ENCODE data around the gene SLC1A7.

The SLC1A7 gene

GRCh38 chr1:53142226-53142853 is at the start of gene SLC1A7:
TSS of gene SLC1A7 (minus strand) at chr1:53142638. CDS start at chr1:53142449, 189 bp downstream.
- TF ChIP-seq CTCF (IDR thresholded peaks at IDR 0.05; ENCODE audit: low read depth, low read length, poor library complexity, severe bottlenecking), result no peak
- no peak for TF ChIP-seq EZH2phosphoT487 (IDR thresholded peaks at IDR 0.05; ENCODE audit: borderline replicate concordance, low read length)
- no peak within 1 kb of the TSS for H3K4me3 ChIP-seq (ENCODE audit: low read length)
- H3K36me3 ChIP-seq (ENCODE audit: control insufficient read depth, low read length), result no peaks in the 10 kb centered on the region
- no peak within 1 kb of the TSS for H3K27ac ChIP-seq (ENCODE audit: low read depth, low read length)
- H3K9me2 ChIP-seq (replicated peaks; ENCODE audit: control insufficient read depth, low read length), result no peaks in the 10 kb centered on the region
- no peak within 1 kb of the TSS for H3K4me2 ChIP-seq (ENCODE audit: low read length)
- no peaks in the 10 kb centered on the region for H3K79me2 ChIP-seq (ENCODE audit: control insufficient read depth, low read length)
- no peaks in the 10 kb centered on the region for H3K27me3 ChIP-seq (ENCODE audit: control insufficient read depth, low read length)
- H3K9me3 ChIP-seq (ENCODE audit: control insufficient read depth, insufficient read depth, low read length), result peaks cover 8% of the 10 kb centered on the region; the same call in 1 of the 2 replicates
- H3F3A ChIP-seq (ENCODE audit: control insufficient read depth, insufficient read depth), result no peaks in the 10 kb centered on the region
- peaks cover 7% of the 10 kb centered on the region for H3K4me1 ChIP-seq (ENCODE audit: control insufficient read depth, low read length)
- no peaks in the 10 kb centered on the region for H4K20me1 ChIP-seq (ENCODE audit: control insufficient read depth, insufficient read depth, low read depth, low read length)

- Histone ChIP-seq H3K4me2 (ENCODE audit: low read length) (no peak overlapping the region), H3K27me3 (ENCODE audit: control insufficient read depth, low read length) (peaks cover 13% of the 10 kb centered on the region), H3K27ac (ENCODE audit: low read depth, low read length) (no peak overlapping the region), H3K9me2 (replicated peaks; ENCODE audit: control insufficient read depth, low read length) (no peaks in the 10 kb centered on the region), H3K4me1 (ENCODE audit: control insufficient read depth, low read length) (peaks cover 3% of the 10 kb centered on the region; the same call in 1 of the 2 replicates), H3K4me3 (ENCODE audit: low read length) (no peak overlapping the region), H3K79me2 (ENCODE audit: control insufficient read depth, low read length) (no peaks in the 10 kb centered on the region), H3K36me3 (ENCODE audit: control insufficient read depth, low read length) (no peaks in the 10 kb centered on the region), H4K20me1 (ENCODE audit: control insufficient read depth, insufficient read depth, low read depth, low read length) (no peaks in the 10 kb centered on the region), H3F3A (ENCODE audit: control insufficient read depth, insufficient read depth) (no peaks in the 10 kb centered on the region; the same call in 1 of the 2 replicates), H3K9me3 (ENCODE audit: control insufficient read depth, insufficient read depth, low read length) (no peaks in the 10 kb centered on the region)
- TF ChIP-seq EZH2phosphoT487 (IDR thresholded peaks at IDR 0.05; ENCODE audit: borderline replicate concordance, low read length) (no peak), CTCF (IDR thresholded peaks at IDR 0.05; ENCODE audit: low read depth, low read length, poor library complexity, severe bottlenecking) (no peak)
Observed at GRCh38 chr1:53190210-53190611, 47.8 kb upstream of the SLC1A7 start.

GRCh38 chr1:53189061-53189460 is 46.6 kb upstream of the SLC1A7 start:
- no peaks in the 10 kb centered on the region; the same call in 1 of the 2 replicates for H3F3A ChIP-seq (ENCODE audit: control insufficient read depth, insufficient read depth)
- peaks cover 13% of the 10 kb centered on the region for H3K27me3 ChIP-seq (ENCODE audit: control insufficient read depth, low read length)
- no peaks in the 10 kb centered on the region for H3K9me3 ChIP-seq (ENCODE audit: control insufficient read depth, insufficient read depth, low read length)
- H3K36me3 ChIP-seq (ENCODE audit: control insufficient read depth, low read length), result no peaks in the 10 kb centered on the region
- no peak for TF ChIP-seq CTCF (IDR thresholded peaks at IDR 0.05; ENCODE audit: low read depth, low read length, poor library complexity, severe bottlenecking)
- no peak for TF ChIP-seq EZH2phosphoT487 (IDR thresholded peaks at IDR 0.05; ENCODE audit: borderline replicate concordance, low read length)
- no peaks in the 10 kb centered on the region for H3K79me2 ChIP-seq (ENCODE audit: control insufficient read depth, low read length)
- no peaks in the 10 kb centered on the region for H4K20me1 ChIP-seq (ENCODE audit: control insufficient read depth, insufficient read depth, low read depth, low read length)
- H3K4me3 ChIP-seq (ENCODE audit: low read length), result no peak overlapping the region
- H3K4me2 ChIP-seq (ENCODE audit: low read length), result no peak overlapping the region
- no peak overlapping the region for H3K27ac ChIP-seq (ENCODE audit: low read depth, low read length)
- no peaks in the 10 kb centered on the region for H3K9me2 ChIP-seq (replicated peaks; ENCODE audit: control insufficient read depth, low read length)
- peaks cover 4% of the 10 kb centered on the region; the same call in 1 of the 2 replicates for H3K4me1 ChIP-seq (ENCODE audit: control insufficient read depth, low read length)
